ENCODE measurements around the gene PTOV1.

The PTOV1 gene

DNA sequence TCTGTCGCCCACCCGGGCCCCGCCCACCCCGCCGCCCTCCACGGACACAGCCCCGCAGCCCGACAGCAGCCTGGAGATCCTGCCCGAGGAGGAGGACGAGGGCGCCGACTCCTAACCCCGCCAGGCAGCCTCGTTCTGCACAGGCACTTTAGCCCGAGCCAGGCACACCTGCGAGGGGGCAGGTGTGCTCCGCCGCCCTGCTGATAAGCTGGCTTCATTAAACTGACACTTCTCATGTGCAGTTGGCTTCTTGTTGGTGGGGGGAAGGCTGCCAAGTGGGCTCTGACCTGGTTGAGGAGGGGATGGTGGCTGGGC lies 37.5 kb downstream of the PTOV1 start:
- Histone ChIP-seq H4K20me1 (ENCODE audit: insufficient read depth, low read length) (peaks cover 40% of the 10 kb centered on the region), H3K4me1 (ENCODE audit: low read length) (peaks cover 58% of the 10 kb centered on the region), H3K4me3 (ENCODE audit: low read length) (peak overlapping the region; percentile 32), H3K4me2 (ENCODE audit: low read length) (peak overlapping the region; percentile 56), H3K79me2 (ENCODE audit: low read length) (peaks cover 12% of the 10 kb centered on the region), H3K27ac (ENCODE audit: low read length) (peak overlapping the region; percentile 78), H3K9ac (ENCODE audit: low read length) (peak overlapping the region; percentile 13; the same call in 1 of the 2 replicates), H3K9me3 (ENCODE audit: insufficient read depth, low read length) (no peaks in the 10 kb centered on the region), H3K36me3 (replicated peaks; ENCODE audit: low read depth, low read length) (peaks cover 61% of the 10 kb centered on the region), H3K27me3 (ENCODE audit: low read depth, low read length) (no peaks in the 10 kb centered on the region), H2AFZ (ENCODE audit: low read depth, low read length) (no peak overlapping the region)
- TF ChIP-seq, protein P1, sequence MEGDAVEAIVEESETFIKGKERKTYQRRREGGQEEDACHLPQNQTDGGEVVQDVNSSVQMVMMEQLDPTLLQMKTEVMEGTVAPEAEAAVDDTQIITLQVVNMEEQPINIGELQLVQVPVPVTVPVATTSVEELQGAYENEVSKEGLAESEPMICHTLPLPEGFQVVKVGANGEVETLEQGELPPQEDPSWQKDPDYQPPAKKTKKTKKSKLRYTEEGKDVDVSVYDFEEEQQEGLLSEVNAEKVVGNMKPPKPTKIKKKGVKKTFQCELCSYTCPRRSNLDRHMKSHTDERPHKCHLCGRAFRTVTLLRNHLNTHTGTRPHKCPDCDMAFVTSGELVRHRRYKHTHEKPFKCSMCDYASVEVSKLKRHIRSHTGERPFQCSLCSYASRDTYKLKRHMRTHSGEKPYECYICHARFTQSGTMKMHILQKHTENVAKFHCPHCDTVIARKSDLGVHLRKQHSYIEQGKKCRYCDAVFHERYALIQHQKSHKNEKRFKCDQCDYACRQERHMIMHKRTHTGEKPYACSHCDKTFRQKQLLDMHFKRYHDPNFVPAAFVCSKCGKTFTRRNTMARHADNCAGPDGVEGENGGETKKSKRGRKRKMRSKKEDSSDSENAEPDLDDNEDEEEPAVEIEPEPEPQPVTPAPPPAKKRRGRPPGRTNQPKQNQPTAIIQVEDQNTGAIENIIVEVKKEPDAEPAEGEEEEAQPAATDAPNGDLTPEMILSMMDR (IDR thresholded peaks at IDR 0.05; ENCODE audit: low read depth, low read length), result no peak
- no peak for TF ChIP-seq EZH2phosphoT487 (IDR thresholded peaks at IDR 0.05; ENCODE audit: low read depth)

DNA sequence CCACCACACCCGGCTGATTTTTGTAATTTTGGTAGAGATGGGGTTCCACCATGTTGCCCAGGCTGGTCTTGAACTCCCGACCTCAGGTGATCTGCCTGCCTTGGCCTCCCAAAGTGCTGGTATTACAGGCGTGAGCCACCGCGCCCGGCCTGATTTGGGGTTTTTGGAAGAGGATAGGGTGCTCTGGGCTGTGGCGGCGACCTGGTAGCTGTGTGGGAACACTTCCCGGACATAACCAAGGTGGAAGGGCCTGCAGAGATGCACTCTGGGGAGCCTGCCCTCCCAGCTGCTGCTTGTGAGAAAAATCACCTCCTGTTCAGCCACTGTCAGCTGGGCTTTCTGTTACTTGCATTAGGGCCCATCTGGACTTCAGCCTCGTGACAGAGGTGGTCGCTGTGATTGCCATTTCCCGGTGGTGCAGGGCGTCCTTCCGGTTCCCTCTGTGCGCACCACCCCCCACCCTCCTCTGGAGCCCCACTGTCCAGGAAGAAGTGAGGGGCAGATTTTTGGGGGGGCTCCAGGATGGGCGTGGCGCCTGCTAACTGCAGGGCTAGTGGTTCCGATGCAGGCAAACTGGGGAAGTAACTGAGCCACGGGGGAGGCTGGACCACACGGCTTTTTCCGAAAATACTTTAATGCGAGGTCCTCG lies 38.2 kb downstream of the PTOV1 start:
- TF ChIP-seq, protein P1 (IDR thresholded peaks at IDR 0.05; ENCODE audit: low read depth, low read length), result no peak
- TF ChIP-seq EZH2phosphoT487 (IDR thresholded peaks at IDR 0.05; ENCODE audit: low read depth), result no peak
- no peaks in the 10 kb centered on the region for H3K27me3 ChIP-seq (ENCODE audit: low read depth, low read length)
- peak overlapping the region; percentile 78 for H3K27ac ChIP-seq (ENCODE audit: low read length)
- H3K79me2 ChIP-seq (ENCODE audit: low read length), result peaks cover 17% of the 10 kb centered on the region
- H3K4me1 ChIP-seq (ENCODE audit: low read length), result peaks cover 63% of the 10 kb centered on the region
- H3K4me3 ChIP-seq (ENCODE audit: low read length), result peak overlapping the region; percentile 32
- peak overlapping the region; percentile 56 for H3K4me2 ChIP-seq (ENCODE audit: low read length)
- H3K36me3 ChIP-seq (replicated peaks; ENCODE audit: low read depth, low read length), result peaks cover 58% of the 10 kb centered on the region
- H3K9ac ChIP-seq (ENCODE audit: low read length), result no peak overlapping the region
- H4K20me1 ChIP-seq (ENCODE audit: insufficient read depth, low read length), result peaks cover 41% of the 10 kb centered on the region
- H3K9me3 ChIP-seq (ENCODE audit: insufficient read depth, low read length), result no peaks in the 10 kb centered on the region
- H2AFZ ChIP-seq (ENCODE audit: low read depth, low read length), result no peak overlapping the region

DNA sequence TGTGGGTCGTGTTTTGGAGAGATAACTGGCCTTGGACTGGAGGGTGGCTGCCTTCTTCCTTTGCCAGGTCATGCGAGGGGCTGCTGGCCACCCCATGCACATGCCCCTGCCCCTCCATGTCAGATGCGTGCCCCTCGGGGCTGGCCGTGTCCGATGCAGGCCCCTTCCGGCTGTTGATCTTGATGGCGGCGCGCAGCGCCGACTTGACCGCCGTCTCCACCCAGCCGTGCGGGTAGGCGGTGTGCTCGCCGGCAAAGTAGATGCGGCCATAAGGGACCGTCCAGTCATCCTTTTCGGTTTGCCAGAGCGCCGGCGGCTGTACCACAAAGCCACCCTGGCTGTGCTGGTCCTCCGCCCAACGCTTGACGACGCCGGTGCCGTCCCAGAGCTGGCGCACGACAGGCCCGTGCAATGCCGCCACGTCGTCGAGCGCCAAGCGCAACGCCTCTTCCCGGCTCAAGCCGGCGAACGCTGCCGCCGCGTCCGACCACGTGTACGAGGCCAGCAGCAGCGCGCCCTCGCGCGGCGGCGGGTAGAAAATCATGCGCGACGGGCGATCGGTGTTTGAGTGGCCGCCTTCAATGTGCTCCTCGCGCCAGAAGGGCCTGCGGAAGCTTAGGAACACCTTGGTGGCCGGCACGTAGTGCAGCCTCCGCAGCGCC lies 38.9 kb downstream of the PTOV1 start:
- H3K36me3 ChIP-seq (replicated peaks; ENCODE audit: low read depth, low read length), result peaks cover 58% of the 10 kb centered on the region
- peak overlapping the region; percentile 78 for H3K27ac ChIP-seq (ENCODE audit: low read length)

More for the DNA sequence above, 38.9 kb downstream of the PTOV1 start:
- Histone ChIP-seq H3K4me3 (ENCODE audit: low read length) (no peak overlapping the region; the same call in 1 of the 2 replicates), H3K79me2 (ENCODE audit: low read length) (peaks cover 23% of the 10 kb centered on the region), H3K9ac (ENCODE audit: low read length) (no peak overlapping the region), H3K4me1 (ENCODE audit: low read length) (peaks cover 69% of the 10 kb centered on the region), H3K9me3 (ENCODE audit: insufficient read depth, low read length) (no peaks in the 10 kb centered on the region), H2AFZ (ENCODE audit: low read depth, low read length) (no peak overlapping the region), H4K20me1 (ENCODE audit: insufficient read depth, low read length) (peaks cover 41% of the 10 kb centered on the region), H3K4me2 (ENCODE audit: low read length) (peak overlapping the region; percentile 56), H3K27me3 (ENCODE audit: low read depth, low read length) (no peaks in the 10 kb centered on the region)
- no peak for TF ChIP-seq EZH2phosphoT487 (IDR thresholded peaks at IDR 0.05; ENCODE audit: low read depth)
- TF ChIP-seq, protein P1 (IDR thresholded peaks at IDR 0.05; ENCODE audit: low read depth, low read length), result no peak

All from OCI-LY3 (cell line).